DMS79 treated with DMSO at 0.1 percent for 48 hours (cell line): Measurements from ENCODE around the gene GCSH.

Experiments used
- DNase-seq: peaks from one replicate; lab custom pipeline; 2025; lab: John Stamatoyannopoulos, UW

GCSH gene

DNA sequence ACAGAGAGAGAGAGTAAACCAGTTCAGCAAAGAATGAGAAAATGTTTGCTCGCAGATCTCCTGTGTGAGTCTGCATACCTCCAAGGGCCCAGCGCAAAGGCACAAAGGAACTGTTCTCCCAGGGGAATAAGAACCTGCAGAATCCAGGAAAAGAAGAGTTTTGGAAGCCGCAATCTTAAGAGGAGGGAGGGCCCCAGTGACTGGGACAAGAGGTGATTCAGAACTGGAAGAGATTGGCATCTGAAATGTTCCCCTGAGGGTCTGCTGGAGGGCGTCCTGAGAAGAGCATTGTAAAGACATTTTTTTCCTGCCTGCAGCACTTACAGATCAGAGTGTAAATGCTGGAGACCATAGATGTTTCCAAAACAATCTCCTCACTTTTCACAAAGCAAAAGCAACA is 54.5 kb downstream of the GCSH start:
- no peak for DNase-seq

DNA sequence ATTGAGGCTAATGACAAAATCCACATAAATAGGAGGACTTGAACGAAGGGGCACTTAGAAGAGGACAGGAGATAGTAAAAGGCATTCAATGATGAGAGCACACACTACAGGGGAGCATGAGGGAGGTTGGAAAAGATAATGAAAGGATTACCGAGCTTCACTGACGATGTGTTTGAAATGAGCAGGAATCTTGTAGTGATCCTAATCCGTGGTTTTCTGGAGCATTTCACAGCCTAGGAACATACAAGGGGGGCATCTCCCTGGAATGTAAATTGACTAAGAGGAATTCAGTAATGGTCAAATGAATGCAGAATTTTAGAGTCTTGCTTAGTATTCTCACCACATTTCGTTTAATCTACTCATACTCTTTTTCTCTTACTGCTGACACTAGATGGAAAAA is 55.4 kb downstream of the GCSH start:
- no peak for DNase-seq

DNA sequence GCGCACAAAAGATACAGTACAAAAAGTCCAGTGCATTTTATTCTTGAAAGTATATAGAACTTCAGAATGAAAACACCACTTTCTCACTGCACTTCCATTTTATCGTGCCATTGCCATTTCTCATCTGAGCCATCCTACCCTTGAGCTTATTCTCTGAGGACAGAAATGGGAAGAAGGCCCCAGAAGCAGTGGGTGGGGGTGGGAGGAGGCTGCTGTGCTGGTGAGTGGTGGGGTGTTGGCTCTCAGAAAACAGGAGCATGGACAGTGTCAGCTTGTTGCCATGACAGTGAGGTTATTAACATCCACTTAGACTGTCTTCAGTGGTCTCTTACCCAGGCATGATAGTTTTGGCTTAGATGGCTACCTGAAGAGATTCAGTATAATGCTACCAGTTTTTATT is 56.1 kb downstream of the GCSH start:
- no peak for DNase-seq

DNA sequence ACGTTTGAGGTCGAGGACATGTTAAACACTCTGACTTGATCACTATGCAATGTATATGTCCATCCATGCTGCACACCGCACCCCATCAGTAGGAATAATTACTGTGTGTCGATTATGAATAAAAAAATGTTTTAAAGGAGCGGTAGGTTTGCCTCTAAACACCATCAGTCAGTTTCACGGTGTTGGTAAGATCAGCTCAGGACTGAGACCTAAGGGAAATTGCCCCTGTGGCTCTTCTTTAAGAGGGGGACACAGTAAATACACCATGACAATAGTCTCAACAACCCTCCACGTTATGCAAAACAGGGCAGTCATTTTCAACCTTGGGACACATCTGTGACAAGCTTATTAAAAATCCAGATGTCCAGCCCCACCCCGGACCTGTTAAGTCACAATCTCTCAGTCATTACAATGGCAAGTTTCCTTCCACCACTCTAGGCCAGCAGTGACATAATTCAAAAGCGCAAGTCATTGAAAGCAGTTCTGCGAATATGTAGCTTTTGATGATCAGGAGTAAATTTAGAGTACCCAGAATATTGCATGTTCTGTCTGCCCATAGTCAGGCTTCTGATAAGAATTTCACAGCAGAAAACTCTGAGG is 59.3 kb downstream of the GCSH start:
- DNase-seq = no peak

DNA sequence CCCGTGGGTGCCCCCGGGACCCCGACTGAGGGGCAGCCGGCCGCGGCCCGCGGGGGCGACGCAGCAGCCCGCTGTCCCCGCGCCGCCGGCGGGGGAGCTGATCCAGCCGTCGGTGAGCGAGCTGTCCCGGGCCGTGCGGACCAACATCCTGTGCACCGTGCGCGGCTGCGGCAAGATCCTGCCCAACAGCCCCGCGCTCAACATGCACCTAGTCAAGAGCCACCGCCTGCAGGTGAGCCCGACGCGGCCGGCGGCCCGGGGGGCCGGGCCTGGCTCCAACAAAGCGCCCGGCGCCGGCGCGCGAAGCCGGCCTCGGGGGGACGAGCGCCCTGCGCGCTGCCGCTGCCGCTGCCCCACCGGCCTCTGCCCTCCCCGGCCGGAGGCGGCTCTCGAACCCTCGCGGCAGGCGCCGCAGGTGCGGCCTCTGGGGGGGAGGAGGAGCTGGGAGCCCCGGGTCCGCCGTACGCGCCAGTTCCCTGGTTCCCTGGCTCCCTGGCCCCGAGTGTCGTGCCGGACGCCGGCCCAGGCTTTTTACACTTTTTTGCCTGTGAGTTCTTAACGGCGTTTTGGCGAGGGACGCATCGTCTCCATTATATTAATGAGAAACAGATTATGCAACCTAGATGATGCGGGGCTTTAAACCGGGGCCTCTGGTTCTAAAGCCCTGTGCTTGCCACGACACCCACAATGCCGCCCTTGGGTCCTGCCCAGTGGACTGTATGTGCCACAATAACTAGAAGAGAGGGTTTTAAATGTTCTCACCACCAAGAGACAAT is 60.0 kb downstream of the GCSH start:
- DNase-seq = peak; percentile 4

GRCh38 chr16:81035398-81035974 is 60.7 kb downstream of the GCSH start, which contains the start of gene ATMIN:
Gene ATMIN, plus strand, starts transcription at chr16:81035842. Its CDS starts 29 bp downstream, at chr16:81035871.
- DNase-seq = peak; percentile 50
